SU-DHL-6 (cell line): ENCODE measurements around the gene C19orf53.

ENCODE experiments used
- EZH2phosphoT487 ChIP-seq: fragments of 200-600 bp; sonication (generic), shearing (Covaris generic); conservative IDR thresholded peaks from 2 replicates; pipeline ENCODE4 v1.6.1; 2018; ENCODE audit warnings: mild to moderate bottlenecking, antibody characterized with exemption, low read length, moderate library complexity, mixed read lengths
- TF ChIP-seq, protein P1 (sequence below): fragments of 200-600 bp; sonication (generic); IDR thresholded peaks from one replicate; pipeline ENCODE4 v1.5.1; 2017; ENCODE audit warnings: antibody characterized with exemption, mild to moderate bottlenecking, low read length, moderate library complexity; ENCODE audit not compliant: insufficient read depth, poor library complexity, severe bottlenecking

DNA sequence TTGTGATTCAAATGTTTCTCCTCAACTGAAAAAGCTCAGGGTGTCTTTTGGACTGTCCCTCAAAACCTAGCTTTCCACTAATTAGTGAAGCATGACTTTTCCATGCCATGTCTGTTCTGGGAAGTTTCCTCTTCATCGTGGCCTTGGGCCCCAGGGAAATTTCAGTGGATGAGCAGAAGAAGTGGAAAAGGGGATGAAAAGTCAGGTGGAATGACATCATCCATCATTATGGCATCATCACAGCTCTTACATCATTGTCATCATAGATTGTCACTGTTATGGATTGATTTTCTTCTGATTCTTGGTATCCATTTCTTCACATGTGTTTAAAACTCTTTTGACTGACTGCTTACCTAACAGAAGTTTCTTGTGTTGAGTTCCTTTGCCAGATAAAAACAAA lies 36.2 kb upstream of the C19orf53 start:
- TF ChIP-seq, protein P1, sequence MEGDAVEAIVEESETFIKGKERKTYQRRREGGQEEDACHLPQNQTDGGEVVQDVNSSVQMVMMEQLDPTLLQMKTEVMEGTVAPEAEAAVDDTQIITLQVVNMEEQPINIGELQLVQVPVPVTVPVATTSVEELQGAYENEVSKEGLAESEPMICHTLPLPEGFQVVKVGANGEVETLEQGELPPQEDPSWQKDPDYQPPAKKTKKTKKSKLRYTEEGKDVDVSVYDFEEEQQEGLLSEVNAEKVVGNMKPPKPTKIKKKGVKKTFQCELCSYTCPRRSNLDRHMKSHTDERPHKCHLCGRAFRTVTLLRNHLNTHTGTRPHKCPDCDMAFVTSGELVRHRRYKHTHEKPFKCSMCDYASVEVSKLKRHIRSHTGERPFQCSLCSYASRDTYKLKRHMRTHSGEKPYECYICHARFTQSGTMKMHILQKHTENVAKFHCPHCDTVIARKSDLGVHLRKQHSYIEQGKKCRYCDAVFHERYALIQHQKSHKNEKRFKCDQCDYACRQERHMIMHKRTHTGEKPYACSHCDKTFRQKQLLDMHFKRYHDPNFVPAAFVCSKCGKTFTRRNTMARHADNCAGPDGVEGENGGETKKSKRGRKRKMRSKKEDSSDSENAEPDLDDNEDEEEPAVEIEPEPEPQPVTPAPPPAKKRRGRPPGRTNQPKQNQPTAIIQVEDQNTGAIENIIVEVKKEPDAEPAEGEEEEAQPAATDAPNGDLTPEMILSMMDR = no peak
- no peak for TF ChIP-seq EZH2phosphoT487
